ENCODE measurements around the gene FRAT1.
"Not testable (repeated sequence)": the region's sequence is repeated elsewhere in the genome, so short reads cannot be mapped to it uniquely, and the experiment has no call there.

Gene FRAT1

GRCh38 chr10:97335188-97335619, 16.1 kb downstream of the FRAT1 start:
- DNase-seq, result no peak

- no peak for DNase-seq
Measured at GRCh38 chr10:97336006-97336405, 16.9 kb downstream of the FRAT1 start.

GRCh38 chr10:97336446-97336845, 17.4 kb downstream of the FRAT1 start:
- no peak for DNase-seq

GRCh38 chr10:97336942-97337831, 18.1 kb downstream of the FRAT1 start:
- DNase-seq, result no peak

GRCh38 chr10:97338041-97338440, 19.0 kb downstream of the FRAT1 start:
- no peak for DNase-seq

- DNase-seq, result no peak
Measured at GRCh38 chr10:97341416-97341815, 22.3 kb downstream of the FRAT1 start.

GRCh38 chr10:97343664-97344063, 24.6 kb downstream of the FRAT1 start:
- DNase-seq, result not testable (repeated sequence)

- DNase-seq, result no peak
Measured at GRCh38 chr10:97347317-97347716, 28.2 kb downstream of the FRAT1 start.

- DNase-seq, result no peak
Measured at GRCh38 chr10:97349752-97350513, 30.9 kb downstream of the FRAT1 start.

GRCh38 chr10:97353945-97354344, 34.9 kb downstream of the FRAT1 start:
- DNase-seq, result no peak

- DNase-seq, result no peak
Measured at GRCh38 chr10:97355571-97355975, 36.5 kb downstream of the FRAT1 start.

- DNase-seq, result peak; percentile 20
Measured at GRCh38 chr10:97356318-97356914, 37.3 kb downstream of the FRAT1 start.

GRCh38 chr10:97356918-97357317, 37.8 kb downstream of the FRAT1 start:
- no peak for DNase-seq

GRCh38 chr10:97358349-97358748, 39.3 kb downstream of the FRAT1 start:
- DNase-seq, result no peak

GRCh38 chr10:97358781-97359180, 39.7 kb downstream of the FRAT1 start:
- DNase-seq, result no peak

- DNase-seq, result no peak
Measured at GRCh38 chr10:97360705-97361536, 41.9 kb downstream of the FRAT1 start.

- DNase-seq, result no peak
Measured at GRCh38 chr10:97361537-97361901, 42.4 kb downstream of the FRAT1 start.

GRCh38 chr10:97362310-97363033, 43.4 kb downstream of the FRAT1 start:
- DNase-seq, result no peak

- DNase-seq, result no peak
Measured at GRCh38 chr10:97363071-97363470, 44.0 kb downstream of the FRAT1 start.

GRCh38 chr10:97365761-97366351, 46.8 kb downstream of the FRAT1 start:
- DNase-seq, result no peak

GRCh38 chr10:97366572-97366971, 47.5 kb downstream of the FRAT1 start:
- DNase-seq, result no peak

Measured in fibroblast of skin of right biceps (primary cell).